Measurements from ENCODE around the gene ZFYVE26.
"Not testable (repeated sequence)": the region's sequence is repeated elsewhere in the genome, so short reads cannot be mapped to it uniquely, and the experiment has no call there.

The ZFYVE26 gene

GRCh38 chr14:67704484-67705089 is 111.8 kb downstream of the ZFYVE26 start:
- no peak for DNase-seq

GRCh38 chr14:67703997-67704396 is 112.4 kb downstream of the ZFYVE26 start:
- no peak for DNase-seq

DNA sequence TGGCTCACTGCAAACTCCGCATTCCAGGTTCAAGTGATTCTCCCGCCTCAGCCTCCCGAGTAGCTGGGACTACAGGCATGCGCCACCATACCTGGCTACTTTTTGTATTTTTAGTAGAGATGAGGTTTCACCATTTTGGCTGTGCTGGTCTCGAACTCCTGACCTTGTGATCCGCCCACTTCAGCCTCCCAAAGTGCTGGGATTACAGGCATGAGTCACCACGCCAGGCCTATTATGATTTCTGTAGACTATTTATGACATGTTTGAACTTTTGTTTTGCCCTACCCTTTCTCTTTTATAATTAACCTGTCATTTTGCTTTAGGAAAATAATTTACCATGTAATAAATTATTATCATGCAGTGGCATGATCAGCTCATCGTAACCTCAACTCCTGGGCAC is 114.9 kb downstream of the ZFYVE26 start, which contains the start of gene RDH12:
Gene RDH12, plus strand, starts transcription at position 395 of the 400 bp plus-strand sequence. CDS start 20,757 bp downstream, outside the sequence.
- DNase-seq, result not testable (repeated sequence)

GRCh38 chr14:67698179-67698578 is 118.2 kb downstream of the ZFYVE26 start:
- DNase-seq, result no peak

DNA sequence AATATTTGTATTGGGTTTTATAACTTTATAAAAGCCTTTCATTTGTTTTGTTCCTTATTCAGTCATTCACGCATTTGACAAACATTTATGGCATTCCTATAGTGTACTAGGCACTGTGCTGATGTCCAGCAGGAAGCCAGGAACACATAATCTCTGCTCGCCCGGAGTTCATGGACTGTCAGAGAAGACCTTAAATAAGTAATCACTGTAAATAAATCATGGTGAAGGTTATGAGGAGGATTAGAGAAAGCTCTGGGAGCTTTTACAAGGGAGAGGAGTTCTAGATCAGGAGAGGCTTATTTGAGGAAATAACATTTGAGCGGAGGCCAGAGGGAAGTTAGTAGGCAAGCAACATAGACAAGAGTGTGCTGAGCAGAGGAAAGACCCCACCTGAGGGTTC is 119.4 kb downstream of the ZFYVE26 start:
- no peak for DNase-seq

Data from cortex of kidney (tissue), 1 donor.